KG1 (cell line): ENCODE data around the gene COQ10A.

ENCODE experiments used
- DNase-seq: peaks from one replicate; lab custom pipeline; 2025; lab: John Stamatoyannopoulos, UW

The COQ10A gene

GRCh38 chr12:56266693-56267442, at the start of gene COQ10A:
Gene COQ10A (plus strand): TSS chr12:56266942. CDS start chr12:56267119, 177 bp downstream.
- DNase-seq = peak; percentile 41

GRCh38 chr12:56219840-56220239, 46.9 kb upstream of the COQ10A start:
- no peak for DNase-seq

- no peak for DNase-seq
These were observed 46.0 kb upstream of the COQ10A start for GRCh38 chr12:56220611-56221231.

DNA sequence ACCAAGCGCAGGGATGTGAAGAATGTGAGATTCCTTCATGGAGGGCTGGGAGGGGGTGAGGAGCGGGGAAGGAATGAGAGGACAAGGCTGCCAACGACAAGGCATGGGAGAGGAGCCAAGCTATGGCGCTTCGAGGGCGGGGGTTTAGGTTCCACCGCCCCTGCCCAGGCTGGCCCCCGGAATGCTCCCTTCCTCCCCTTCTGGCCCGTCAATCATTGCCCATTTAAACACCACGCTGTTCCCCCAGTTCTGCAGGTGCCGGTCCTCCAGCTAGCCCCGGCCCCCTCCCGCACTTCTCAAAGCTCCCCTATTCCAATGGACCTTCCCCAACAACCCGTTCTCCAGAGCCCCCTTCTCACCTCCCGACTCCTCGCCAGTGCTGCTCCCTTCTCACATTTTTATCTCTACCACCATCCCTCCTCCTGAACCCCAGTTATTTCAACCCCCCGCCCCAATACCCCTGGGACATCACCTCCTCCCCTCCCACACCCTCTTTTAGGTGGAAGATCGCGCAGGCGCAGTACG, 45.4 kb upstream of the COQ10A start:
- DNase-seq = no peak

GRCh38 chr12:56221757-56222530, 44.8 kb upstream of the COQ10A start, which contains the start of gene RNF41:
Gene RNF41 (minus strand): TSS chr12:56221922. CDS start chr12:56214047, 7,875 bp downstream.
- DNase-seq = peak; percentile 57

GRCh38 chr12:56222531-56222895, 44.2 kb upstream of the COQ10A start:
- no peak for DNase-seq

GRCh38 chr12:56223571-56224101, 43.1 kb upstream of the COQ10A start:
- DNase-seq = no peak

- peak; percentile 41 for DNase-seq
These were observed 42.5 kb upstream of the COQ10A start, which contains the start of gene NABP2 for GRCh38 chr12:56224102-56224701. Gene NABP2 (plus strand): TSS chr12:56224342. CDS start chr12:56224857, 515 bp downstream.

DNA sequence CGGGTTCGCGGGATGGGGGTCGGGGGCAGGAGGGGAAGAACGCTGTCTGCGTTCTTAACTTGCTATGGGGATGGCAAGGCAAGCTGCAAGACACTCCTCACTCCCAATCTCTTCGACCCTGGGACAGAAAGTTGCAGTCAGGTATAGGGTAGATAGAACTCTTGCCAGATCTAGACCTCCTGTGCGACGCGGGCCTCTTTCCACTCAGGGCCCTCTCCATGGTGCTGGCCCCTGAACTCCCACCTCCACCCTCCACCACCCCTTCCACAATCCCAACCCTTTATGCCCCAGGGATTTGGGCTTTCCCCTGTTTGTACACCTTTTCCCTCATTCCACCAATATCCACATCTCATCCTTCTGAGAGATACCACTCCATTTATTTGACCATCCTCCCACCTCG, 41.8 kb upstream of the COQ10A start:
- DNase-seq = no peak

- no peak for DNase-seq
These were observed 37.7 kb upstream of the COQ10A start for GRCh38 chr12:56229082-56229481.

- DNase-seq = no peak
These were observed 36.8 kb upstream of the COQ10A start, which contains the start of gene SLC39A5 for GRCh38 chr12:56229916-56230431. Gene SLC39A5 (plus strand): TSS chr12:56230051. CDS start chr12:56231275, 1,224 bp downstream.

DNA sequence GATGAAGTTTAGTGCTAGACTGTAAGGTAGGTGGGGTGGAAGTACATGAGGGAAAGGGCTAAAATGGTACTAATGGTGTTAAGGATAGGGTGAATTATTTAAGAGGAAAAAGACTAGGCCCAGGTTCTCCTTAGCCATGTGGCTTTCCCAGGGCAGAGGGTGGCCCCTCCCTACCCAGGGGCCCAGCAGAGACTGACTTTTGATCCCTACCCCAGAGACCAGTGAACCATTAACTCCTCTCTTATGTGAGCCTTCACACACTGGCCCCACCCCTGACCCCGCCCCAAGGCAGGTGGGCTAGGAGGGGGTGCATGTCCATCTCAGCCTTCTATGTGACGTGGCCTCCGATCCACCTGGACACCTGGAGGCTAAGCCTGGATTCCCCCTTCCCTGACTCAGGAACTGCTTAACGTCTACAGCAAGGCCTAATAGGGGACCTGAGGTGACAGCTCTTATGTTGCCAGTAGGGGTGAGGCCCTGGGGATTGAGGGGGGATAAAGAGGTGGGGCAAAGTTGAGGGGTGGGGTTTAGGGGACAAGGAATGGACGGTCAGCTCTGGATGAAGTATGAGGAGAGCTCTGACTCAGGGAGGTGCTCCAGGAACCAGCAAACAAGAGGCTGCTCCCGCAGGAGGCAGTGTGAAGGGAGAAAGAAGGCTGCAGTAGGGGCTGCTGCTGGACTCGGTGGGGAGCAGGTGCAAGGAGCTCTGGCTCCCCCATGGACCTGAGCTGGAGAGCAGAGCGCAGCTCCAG, 36.1 kb upstream of the COQ10A start:
- no peak for DNase-seq

- DNase-seq = no peak
These were observed 35.6 kb upstream of the COQ10A start for GRCh38 chr12:56231184-56231582.

GRCh38 chr12:56234746-56235436, 31.9 kb upstream of the COQ10A start:
- DNase-seq = no peak

DNA sequence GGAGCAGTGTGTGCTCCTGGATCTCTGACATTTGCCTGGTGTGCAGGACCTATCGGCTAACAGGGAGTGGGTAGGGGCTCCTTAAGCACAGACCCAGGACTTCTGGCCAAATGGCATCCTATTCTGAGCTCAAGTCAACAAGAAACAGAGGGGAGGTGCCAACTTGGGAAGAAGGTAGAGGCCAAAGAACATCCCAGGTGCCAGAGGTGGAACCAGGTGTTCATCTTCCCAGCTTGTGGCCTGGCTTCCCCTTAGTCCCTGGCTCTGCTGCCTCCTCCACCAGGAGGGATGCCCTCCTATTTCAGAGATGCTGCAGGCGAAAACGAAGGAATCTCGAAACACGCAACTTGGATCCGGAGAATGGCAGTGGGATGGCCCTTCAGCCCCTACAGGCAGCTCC, 30.7 kb upstream of the COQ10A start:
- DNase-seq = no peak

DNA sequence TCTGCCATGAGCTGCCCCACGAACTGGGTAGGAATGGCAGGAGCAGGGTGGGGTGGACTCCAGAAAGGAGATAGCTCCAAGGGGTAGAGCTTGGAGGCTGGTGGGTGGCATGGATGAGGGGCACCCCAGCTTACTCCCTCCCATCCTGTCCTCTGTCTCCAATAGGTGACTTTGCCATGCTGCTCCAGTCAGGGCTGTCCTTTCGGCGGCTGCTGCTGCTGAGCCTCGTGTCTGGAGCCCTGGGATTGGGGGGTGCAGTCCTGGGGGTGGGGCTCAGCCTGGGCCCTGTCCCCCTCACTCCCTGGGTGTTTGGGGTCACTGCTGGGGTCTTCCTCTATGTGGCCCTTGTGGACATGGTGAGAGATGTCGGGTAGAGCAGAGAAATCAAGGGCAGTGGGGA, 29.8 kb upstream of the COQ10A start:
- no peak for DNase-seq

- DNase-seq = no peak
These were observed 29.2 kb upstream of the COQ10A start for GRCh38 chr12:56237552-56237951.

DNA sequence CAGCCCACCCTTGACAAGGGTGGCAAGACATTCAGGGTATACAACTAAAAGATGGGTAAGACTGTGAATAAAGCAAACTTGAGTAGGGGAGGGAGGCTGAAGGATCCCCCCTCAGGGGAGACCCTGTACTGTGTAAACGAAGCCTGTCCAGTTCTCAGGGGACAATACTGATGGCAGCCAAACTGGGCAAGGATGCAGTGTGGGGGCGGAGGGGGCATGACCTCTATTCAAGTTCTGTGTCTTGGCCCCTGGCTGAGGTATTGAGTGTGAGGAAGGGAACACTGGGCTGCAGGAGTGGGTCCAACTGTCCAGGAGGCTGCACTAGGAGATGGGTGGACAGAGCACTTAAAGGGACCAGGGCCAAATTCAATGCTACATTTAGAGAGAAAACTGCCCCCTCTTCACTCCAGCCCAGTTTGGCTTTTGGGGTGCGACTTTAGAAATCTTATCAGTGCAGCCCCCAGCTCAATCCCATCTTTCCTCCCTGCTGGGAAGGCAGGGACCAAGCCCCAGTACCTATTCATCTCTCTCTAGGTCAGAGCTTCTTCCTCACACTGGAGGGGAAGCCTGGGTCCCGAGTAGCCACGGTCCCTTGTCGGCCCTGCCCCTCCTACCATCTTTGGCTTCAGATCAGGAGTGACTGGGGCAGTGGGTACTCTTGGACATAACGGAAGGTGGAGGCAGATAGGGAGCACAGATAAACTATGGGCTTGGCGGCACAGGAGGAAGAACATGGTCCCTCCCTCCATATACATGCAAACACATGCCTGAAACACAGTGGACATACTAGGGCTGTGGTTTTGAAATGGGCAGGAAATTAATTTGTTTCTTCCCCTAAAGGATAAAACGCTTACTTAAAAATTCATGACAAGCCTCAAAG, 25.1 kb upstream of the COQ10A start:
- no peak for DNase-seq

DNA sequence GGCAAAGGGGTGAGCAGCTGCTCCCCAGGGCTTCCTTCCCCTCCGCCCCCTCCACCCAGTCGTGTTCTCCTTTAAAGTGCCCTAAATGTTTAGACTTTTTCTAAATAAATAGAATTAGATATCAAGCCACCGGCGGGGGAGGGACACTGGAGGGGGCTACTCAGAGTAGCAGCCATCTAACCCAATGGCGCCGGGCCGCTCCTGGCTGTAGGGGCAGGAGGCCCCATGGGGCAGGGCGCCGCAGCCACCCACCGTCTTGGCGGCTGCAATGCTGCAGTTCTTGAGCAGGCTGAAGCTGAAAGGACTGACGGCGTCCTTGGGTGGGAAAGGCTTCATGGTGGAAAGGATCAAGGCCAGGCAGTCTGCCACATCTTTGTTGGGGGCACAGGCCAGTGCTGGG, 23.8 kb upstream of the COQ10A start:
- no peak for DNase-seq
